A673 (cell line): ENCODE results near the gene PRKAR1A. TPM values are rescaled to one million over a fixed set of nuclear protein-coding genes. Genes with fewer than 3 reads are reported as not detected.

Source experiments
- BruUV-seq: library from RNA; stranded (reverse); fragments of 400-500 nt; replicated peaks from 2 replicates; lab custom pipeline; 2021; lab: Mats Ljungman, UMichigan
- CTCF ChIA-PET: fragments of 300-600 bp; sonication (Branson Sonifier 250); formaldehyde crosslinking; loops from one replicate; lab custom pipeline; 2022; ENCODE audit warnings: antibody characterized with exemption; lab: Charles Lee
- POLR2A ChIA-PET: fragments of 300-600 bp; sonication (Branson Sonifier 250); formaldehyde crosslinking; loops from one replicate; lab custom pipeline; 2022; ENCODE audit warnings: antibody characterized with exemption; ENCODE audit not compliant: low non-redundant PET; lab: Charles Lee
- DNase-seq: peaks from one replicate; pipeline ENCODE4 v3.0.0-alpha.2; 2015; ENCODE audit warnings: low spot score
- H3K27ac ChIP-seq: fragments of 200-600 bp; sonication (generic); 2 replicates; pipeline ENCODE4 v1.5.1; 2016; ENCODE audit warnings: mixed run types, low read depth, mild to moderate bottlenecking, mixed read lengths, antibody characterized with exemption, low read length; ENCODE audit not compliant: poor library complexity, severe bottlenecking
- H3K27me3 ChIP-seq: fragments of 200-600 bp; sonication (generic); replicated peaks from 2 replicates; pipeline ENCODE4 v1.6.1; 2017; ENCODE audit warnings: mixed run types, low read depth, mild to moderate bottlenecking, mixed read lengths, antibody characterized with exemption, low read length; ENCODE audit not compliant: insufficient read depth, poor library complexity
- H3K36me3 ChIP-seq: fragments of 200-600 bp; sonication (generic); 2 replicates; pipeline ENCODE4 v1.6.1; 2016; ENCODE audit warnings: mixed run types, mild to moderate bottlenecking, mixed read lengths, antibody characterized with exemption, low read length; ENCODE audit not compliant: insufficient read depth, poor library complexity, severe bottlenecking
- H3K4me1 ChIP-seq: fragments of 200-600 bp; sonication (generic); 2 replicates; pipeline ENCODE4 v1.6.1; 2017; ENCODE audit warnings: mixed run types, mild to moderate bottlenecking, mixed read lengths, antibody characterized with exemption, low read length; ENCODE audit not compliant: insufficient read depth, poor library complexity, severe bottlenecking
- H3K4me3 ChIP-seq: fragments of 200-600 bp; sonication (generic); 2 replicates; pipeline ENCODE4 v1.5.1; 2016; ENCODE audit warnings: low read depth, mixed run types, mild to moderate bottlenecking, mixed read lengths, low read length; ENCODE audit not compliant: poor library complexity, severe bottlenecking
- H3K9me3 ChIP-seq: fragments of 200-600 bp; sonication (generic); 2 replicates; pipeline ENCODE4 v1.6.1; 2016; ENCODE audit warnings: mixed run types, low read depth, mild to moderate bottlenecking, mixed read lengths, antibody characterized with exemption, low read length; ENCODE audit not compliant: poor library complexity, severe bottlenecking
- EZH2 ChIP-seq: fragments of 200-600 bp; sonication (generic); IDR thresholded peaks from 2 replicates; pipeline ENCODE4 v1.6.1; 2017; ENCODE audit warnings: borderline replicate concordance, low read depth, mild to moderate bottlenecking, mixed read lengths, antibody characterized with exemption, low read length; ENCODE audit not compliant: poor library complexity, severe bottlenecking
- intact Hi-C: fragments of 100-400 bp; cut with micrococcal nuclease; formaldehyde crosslinking; loops from one replicate; pipeline ENCODE4 v1.10.0; 2022; ENCODE audit not compliant: unreplicated experiment
- total RNA-seq: library from RNA; stranded (reverse); gene quantifications from 2 replicates; pipeline ENCODE4 v1.2.3, GENCODE V29; 2021
- TF ChIP-seq, protein P1 (sequence below): fragments of 300-800, 200-600 bp; sonication (generic); conservative IDR thresholded peaks from 2 replicates; pipeline ENCODE4 v1.5.1; 2017; ENCODE audit warnings: low read depth, mild to moderate bottlenecking, antibody characterized with exemption, low read length, moderate library complexity, mixed read lengths

Gene PRKAR1A
- total RNA-seq, 1 experiment from 2014 or later: 168 TPM

DNA sequence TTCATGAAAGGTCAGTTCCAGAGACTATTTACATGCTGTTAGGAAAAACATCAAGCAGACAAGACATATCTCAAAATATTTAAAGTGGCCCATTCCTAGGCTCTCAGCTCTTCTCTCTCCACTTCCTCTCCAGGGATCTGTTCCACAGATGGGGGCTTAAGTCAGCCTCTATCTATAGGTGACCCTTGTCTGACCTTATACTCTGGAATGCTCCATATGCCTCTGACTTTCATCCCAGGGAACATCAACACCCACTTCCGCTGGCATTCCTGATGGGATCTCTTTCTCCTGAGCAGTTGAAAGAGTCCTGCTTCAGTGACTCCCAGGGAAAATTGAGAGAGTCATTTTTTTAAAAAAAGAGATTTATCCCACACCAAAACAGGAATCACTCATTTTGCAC, 43.4 kb upstream of the PRKAR1A start:
- Histone ChIP-seq H3K27ac (no peak overlapping the region), H3K4me1 (no peaks in the 10 kb centered on the region), H3K36me3 (no peaks in the 10 kb centered on the region), H3K4me3 (no peak overlapping the region), H3K9me3 (no peaks in the 10 kb centered on the region), H3K27me3 (no peaks in the 10 kb centered on the region)
- CTCF ChIA-PET: interaction anchor here (0.6 kb wide), 1 partner anchor 1098 kb away, joined by 3 read pairs; no protein-coding TSS in a partner anchor
- BruUV-seq: no TSS peak
- TF ChIP-seq, protein P1, sequence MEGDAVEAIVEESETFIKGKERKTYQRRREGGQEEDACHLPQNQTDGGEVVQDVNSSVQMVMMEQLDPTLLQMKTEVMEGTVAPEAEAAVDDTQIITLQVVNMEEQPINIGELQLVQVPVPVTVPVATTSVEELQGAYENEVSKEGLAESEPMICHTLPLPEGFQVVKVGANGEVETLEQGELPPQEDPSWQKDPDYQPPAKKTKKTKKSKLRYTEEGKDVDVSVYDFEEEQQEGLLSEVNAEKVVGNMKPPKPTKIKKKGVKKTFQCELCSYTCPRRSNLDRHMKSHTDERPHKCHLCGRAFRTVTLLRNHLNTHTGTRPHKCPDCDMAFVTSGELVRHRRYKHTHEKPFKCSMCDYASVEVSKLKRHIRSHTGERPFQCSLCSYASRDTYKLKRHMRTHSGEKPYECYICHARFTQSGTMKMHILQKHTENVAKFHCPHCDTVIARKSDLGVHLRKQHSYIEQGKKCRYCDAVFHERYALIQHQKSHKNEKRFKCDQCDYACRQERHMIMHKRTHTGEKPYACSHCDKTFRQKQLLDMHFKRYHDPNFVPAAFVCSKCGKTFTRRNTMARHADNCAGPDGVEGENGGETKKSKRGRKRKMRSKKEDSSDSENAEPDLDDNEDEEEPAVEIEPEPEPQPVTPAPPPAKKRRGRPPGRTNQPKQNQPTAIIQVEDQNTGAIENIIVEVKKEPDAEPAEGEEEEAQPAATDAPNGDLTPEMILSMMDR: no peak
- TF ChIP-seq EZH2: no peak
- intact Hi-C loops: loop anchor here (5.0 kb wide), 1 partner anchor 294 kb away; no protein-coding TSS in a partner anchor
- POLR2A ChIA-PET: interaction anchor here (0.6 to 0.7 kb wide), 2 partner anchors 11 to 1709 kb away, joined by 4 to 9 read pairs; no protein-coding TSS in a partner anchor
- no peak for DNase-seq

DNA sequence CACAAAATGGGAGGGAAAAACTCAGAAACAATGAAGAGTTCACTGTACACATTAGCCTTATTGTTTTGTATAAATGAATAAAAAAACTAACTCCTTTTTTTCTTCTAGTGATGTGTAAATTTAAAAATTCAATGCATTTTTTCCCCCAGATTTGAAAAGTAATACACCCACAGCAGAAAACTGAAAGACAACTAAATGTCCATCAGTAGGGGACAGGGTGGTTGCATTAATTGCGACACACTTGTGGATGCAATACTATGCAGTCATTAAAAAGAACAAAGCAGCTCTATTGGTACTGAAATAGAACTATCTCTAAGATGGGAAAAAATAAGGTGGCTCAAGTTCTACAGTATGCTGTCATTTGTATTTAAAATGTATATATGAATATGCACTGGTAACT, 41.3 kb upstream of the PRKAR1A start:
- Histone ChIP-seq H3K36me3 (no peaks in the 10 kb centered on the region), H3K27ac (no peak overlapping the region), H3K27me3 (no peaks in the 10 kb centered on the region), H3K4me3 (no peak overlapping the region), H3K4me1 (no peaks in the 10 kb centered on the region), H3K9me3 (no peaks in the 10 kb centered on the region)
- intact Hi-C loops: no loop called here
- ChIA-PET POLR2A (no interaction called here), CTCF (no interaction called here)
- no peak for TF ChIP-seq EZH2
- TF ChIP-seq, protein P1: no peak
- no TSS peak for BruUV-seq
- no peak for DNase-seq

DNA sequence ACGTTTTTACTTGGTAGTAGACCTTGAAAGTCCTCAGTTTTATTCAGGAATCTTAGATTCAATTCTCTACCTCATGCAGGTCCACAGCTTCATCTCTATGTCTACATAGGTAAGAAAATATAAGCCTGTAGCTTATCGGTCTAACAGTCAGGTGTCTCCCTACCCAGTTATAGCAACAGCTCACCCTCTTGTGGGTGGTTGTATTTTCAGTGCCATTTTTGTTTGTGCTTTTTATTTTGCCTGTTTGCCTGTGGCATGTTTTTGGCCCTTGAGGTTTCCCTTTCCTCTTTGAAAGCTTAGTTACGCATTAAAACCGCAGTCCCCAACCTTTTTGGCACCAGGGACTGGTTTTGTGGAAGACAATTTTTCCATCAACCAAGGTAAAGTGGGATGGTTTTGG, 31.3 kb upstream of the PRKAR1A start:
- no peaks in the 10 kb centered on the region for H3K4me1 ChIP-seq
- no peak overlapping the region for H3K27ac ChIP-seq
- ChIA-PET POLR2A (interaction anchor here (0.6 kb wide), 1 partner anchor 439 kb away, joined by 4 read pairs; no protein-coding TSS in a partner anchor), CTCF (no interaction called here)
- peaks cover 19% of the 10 kb centered on the region for H3K27me3 ChIP-seq
- TF ChIP-seq EZH2: no peak
- TF ChIP-seq, protein P1: no peak
- no TSS peak for BruUV-seq
- H3K4me3 ChIP-seq: no peak overlapping the region
- no peaks in the 10 kb centered on the region for H3K36me3 ChIP-seq
- no peak for DNase-seq
- no peaks in the 10 kb centered on the region for H3K9me3 ChIP-seq
- intact Hi-C loops: no loop called here
